Neural cell (in vitro differentiated cells): ENCODE data around the gene LTA4H.

Source experiments
- EP300 ChIP-seq: fragments of 450-650 bp; conservative IDR thresholded peaks from 2 replicates; pipeline ENCODE4 v1.6.1; 2014; ENCODE audit warnings: antibody characterized with exemption, mild to moderate bottlenecking, moderate library complexity; ENCODE audit not compliant: poor library complexity, severe bottlenecking
- EZH2 ChIP-seq: fragments of 200-600, 300-800 bp; shearing (Covaris generic), sonication (generic); IDR thresholded peaks from 2 replicates; pipeline ENCODE4 v1.6.1; 2014; ENCODE audit warnings: antibody characterized with exemption, low read length, borderline replicate concordance, mild to moderate bottlenecking; ENCODE audit not compliant: insufficient read depth, poor library complexity, severe bottlenecking
- MXI1 ChIP-seq: fragments of 450-650 bp; conservative IDR thresholded peaks from 2 replicates; pipeline ENCODE4 v1.6.1; 2014; ENCODE audit warnings: antibody characterized with exemption, mild to moderate bottlenecking; ENCODE audit not compliant: poor library complexity, severe bottlenecking
- POLR2AphosphoS5 ChIP-seq: IDR thresholded peaks from 2 replicates; pipeline ENCODE4 v1.6.1; 2012
- RAD21 ChIP-seq: fragments of 450-650 bp; conservative IDR thresholded peaks from 2 replicates; pipeline ENCODE4 v1.6.1; 2014; ENCODE audit warnings: antibody characterized with exemption, mild to moderate bottlenecking, moderate library complexity
- SMC3 ChIP-seq: fragments of 450-650 bp; conservative IDR thresholded peaks from 2 replicates; pipeline ENCODE4 v1.6.1; 2014; ENCODE audit warnings: antibody characterized with exemption, mild to moderate bottlenecking, moderate library complexity; ENCODE audit not compliant: poor library complexity
- TF ChIP-seq, protein P1 (sequence below): fragments of 450-650 bp; IDR thresholded peaks from 2 replicates; pipeline ENCODE4 v1.5.1; 2014; ENCODE audit warnings: antibody characterized with exemption, mild to moderate bottlenecking, moderate library complexity; ENCODE audit not compliant: poor library complexity, severe bottlenecking
- TF ChIP-seq, protein P2 (sequence below): IDR thresholded peaks from 2 replicates; pipeline ENCODE4 v1.6.1; 2012; ENCODE audit warnings: borderline replicate concordance

DNA sequence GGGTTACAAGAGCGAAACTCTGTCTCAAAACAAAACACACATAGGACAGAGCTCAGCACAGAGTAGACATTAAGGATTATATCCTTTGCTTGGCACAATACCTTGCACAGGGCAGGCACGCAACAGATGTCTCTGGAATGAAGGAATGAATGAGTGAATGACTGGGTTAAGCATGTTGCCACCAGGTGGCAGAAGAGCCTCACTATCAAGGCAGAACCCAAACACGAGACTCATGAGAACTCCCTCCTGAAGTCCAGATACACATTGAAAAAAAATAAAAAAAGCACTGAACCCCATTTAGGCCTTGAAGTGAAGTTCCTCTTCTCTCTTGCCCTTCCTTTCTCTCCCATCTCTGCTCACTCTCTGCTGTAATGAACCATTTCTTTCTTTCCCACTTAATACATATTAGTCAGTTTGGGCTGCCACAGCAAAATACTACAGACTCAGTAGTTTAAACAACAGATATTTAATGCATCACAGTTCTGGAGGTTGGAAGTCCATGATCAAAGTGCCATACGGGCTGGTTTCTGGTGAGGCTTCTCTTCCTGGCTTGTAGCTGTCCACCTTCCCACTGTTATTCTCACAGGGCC lies 26.6 kb upstream of the LTA4H start:
- no peak for TF ChIP-seq EZH2
- TF ChIP-seq SMC3, result peak; percentile 76
- TF ChIP-seq, protein P1, sequence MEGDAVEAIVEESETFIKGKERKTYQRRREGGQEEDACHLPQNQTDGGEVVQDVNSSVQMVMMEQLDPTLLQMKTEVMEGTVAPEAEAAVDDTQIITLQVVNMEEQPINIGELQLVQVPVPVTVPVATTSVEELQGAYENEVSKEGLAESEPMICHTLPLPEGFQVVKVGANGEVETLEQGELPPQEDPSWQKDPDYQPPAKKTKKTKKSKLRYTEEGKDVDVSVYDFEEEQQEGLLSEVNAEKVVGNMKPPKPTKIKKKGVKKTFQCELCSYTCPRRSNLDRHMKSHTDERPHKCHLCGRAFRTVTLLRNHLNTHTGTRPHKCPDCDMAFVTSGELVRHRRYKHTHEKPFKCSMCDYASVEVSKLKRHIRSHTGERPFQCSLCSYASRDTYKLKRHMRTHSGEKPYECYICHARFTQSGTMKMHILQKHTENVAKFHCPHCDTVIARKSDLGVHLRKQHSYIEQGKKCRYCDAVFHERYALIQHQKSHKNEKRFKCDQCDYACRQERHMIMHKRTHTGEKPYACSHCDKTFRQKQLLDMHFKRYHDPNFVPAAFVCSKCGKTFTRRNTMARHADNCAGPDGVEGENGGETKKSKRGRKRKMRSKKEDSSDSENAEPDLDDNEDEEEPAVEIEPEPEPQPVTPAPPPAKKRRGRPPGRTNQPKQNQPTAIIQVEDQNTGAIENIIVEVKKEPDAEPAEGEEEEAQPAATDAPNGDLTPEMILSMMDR, result peak; percentile 61
- TF ChIP-seq POLR2AphosphoS5, result no peak
- peak; percentile 68 for TF ChIP-seq RAD21
- TF ChIP-seq MXI1, result no peak
- TF ChIP-seq EP300, result no peak
- TF ChIP-seq, protein P2, sequence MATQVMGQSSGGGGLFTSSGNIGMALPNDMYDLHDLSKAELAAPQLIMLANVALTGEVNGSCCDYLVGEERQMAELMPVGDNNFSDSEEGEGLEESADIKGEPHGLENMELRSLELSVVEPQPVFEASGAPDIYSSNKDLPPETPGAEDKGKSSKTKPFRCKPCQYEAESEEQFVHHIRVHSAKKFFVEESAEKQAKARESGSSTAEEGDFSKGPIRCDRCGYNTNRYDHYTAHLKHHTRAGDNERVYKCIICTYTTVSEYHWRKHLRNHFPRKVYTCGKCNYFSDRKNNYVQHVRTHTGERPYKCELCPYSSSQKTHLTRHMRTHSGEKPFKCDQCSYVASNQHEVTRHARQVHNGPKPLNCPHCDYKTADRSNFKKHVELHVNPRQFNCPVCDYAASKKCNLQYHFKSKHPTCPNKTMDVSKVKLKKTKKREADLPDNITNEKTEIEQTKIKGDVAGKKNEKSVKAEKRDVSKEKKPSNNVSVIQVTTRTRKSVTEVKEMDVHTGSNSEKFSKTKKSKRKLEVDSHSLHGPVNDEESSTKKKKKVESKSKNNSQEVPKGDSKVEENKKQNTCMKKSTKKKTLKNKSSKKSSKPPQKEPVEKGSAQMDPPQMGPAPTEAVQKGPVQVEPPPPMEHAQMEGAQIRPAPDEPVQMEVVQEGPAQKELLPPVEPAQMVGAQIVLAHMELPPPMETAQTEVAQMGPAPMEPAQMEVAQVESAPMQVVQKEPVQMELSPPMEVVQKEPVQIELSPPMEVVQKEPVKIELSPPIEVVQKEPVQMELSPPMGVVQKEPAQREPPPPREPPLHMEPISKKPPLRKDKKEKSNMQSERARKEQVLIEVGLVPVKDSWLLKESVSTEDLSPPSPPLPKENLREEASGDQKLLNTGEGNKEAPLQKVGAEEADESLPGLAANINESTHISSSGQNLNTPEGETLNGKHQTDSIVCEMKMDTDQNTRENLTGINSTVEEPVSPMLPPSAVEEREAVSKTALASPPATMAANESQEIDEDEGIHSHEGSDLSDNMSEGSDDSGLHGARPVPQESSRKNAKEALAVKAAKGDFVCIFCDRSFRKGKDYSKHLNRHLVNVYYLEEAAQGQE, result no peak
